ENCODE data around the gene AIF1. TPM values are rescaled to one million over a fixed set of nuclear protein-coding genes. Genes with fewer than 3 reads are reported as not detected.

The AIF1 gene
- not detected in 2 replicates for total RNA-seq

DNA sequence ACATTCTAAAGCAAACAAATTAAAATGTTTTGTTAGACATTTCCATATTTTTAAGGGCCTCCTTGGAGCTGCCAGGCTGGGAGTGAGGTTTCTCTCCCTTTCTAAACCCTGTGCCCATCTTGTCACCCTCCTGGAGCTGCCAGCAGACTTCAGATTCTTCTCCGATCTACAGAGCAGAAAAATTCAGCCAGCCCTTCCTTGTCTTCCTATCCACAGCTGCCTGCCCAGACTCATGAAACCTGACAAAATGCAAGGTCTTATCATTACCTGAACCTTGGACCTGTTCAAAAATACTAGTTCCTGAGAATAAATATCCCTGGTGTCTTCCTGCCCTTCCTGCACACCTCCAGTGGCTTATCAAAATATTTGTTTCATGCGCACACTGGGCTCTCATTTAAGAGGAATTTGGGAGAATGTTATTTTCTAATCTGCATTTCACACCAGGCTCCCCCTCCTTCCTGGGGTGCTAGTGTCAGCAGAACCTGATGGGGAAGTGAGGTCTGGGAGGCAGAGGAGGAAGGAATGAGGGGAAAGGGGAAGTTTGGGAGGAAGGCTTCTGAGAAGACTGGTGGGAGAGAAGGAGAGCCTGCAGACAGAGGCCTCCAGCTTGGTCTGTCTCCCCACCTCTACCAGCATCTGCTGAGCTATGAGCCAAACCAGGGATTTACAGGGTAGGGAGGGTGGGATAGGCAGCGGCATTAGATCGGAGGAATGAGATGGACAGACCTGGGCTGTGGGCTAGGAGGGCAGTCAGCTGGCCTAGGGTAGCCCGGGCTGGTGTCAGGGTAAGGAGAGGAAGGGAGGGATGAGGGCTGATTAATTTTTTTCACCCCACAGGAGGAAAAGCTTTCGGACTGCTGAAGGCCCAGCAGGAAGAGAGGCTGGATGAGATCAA lies at the start of gene AIF1:
Gene AIF1 (plus strand): TSS at position 551 of the 895 bp plus-strand sequence. CDS start 96 bp downstream, at position 647.

GRCh38 chr6:31572041-31572911 lies 42.8 kb upstream of the AIF1 start, which contains the start of gene LTA:
TSS of gene LTA (plus strand) at chr6:31572289. CDS start at chr6:31572743, 454 bp downstream.

DNA sequence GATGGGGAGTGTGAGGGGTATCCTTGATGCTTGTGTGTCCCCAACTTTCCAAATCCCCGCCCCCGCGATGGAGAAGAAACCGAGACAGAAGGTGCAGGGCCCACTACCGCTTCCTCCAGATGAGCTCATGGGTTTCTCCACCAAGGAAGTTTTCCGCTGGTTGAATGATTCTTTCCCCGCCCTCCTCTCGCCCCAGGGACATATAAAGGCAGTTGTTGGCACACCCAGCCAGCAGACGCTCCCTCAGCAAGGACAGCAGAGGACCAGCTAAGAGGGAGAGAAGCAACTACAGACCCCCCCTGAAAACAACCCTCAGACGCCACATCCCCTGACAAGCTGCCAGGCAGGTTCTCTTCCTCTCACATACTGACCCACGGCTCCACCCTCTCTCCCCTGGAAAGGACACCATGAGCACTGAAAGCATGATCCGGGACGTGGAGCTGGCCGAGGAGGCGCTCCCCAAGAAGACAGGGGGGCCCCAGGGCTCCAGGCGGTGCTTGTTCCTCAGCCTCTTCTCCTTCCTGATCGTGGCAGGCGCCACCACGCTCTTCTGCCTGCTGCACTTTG lies 39.6 kb upstream of the AIF1 start, which contains the start of gene TNF:
Gene TNF (plus strand): TSS at position 231 of the 567 bp plus-strand sequence. CDS start 177 bp downstream, at position 408.

DNA sequence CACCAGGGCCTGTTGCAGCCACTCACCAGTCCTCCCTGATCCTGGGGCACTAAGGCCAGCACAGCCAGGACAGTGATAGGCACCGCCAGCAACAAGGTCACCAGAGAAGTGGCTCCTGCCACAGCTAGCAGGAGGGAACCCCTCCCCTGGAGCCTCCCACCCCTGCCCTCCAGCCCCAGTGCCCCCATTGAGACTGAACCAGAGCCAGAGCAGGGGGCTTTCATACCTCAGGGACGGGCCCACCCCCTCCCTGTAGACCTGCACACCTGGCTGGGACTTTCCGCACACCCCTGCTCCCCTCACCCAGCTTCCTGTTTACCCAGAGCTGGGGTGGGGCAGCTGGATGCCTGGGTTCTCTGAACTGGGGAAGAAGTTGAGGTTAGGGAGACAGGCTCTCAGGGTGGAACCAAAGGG lies 32.8 kb upstream of the AIF1 start, which contains the start of gene LTB:
Gene LTB (minus strand): TSS at position 195 of the 414 bp plus-strand sequence. CDS start 7 bp downstream, at position 188.

GRCh38 chr6:31586008-31586407 lies 29.0 kb upstream of the AIF1 start, which contains the start of gene LST1:
TSS of gene LST1 (plus strand) at chr6:31586277. CDS start at chr6:31587300, 1,023 bp downstream.

DNA sequence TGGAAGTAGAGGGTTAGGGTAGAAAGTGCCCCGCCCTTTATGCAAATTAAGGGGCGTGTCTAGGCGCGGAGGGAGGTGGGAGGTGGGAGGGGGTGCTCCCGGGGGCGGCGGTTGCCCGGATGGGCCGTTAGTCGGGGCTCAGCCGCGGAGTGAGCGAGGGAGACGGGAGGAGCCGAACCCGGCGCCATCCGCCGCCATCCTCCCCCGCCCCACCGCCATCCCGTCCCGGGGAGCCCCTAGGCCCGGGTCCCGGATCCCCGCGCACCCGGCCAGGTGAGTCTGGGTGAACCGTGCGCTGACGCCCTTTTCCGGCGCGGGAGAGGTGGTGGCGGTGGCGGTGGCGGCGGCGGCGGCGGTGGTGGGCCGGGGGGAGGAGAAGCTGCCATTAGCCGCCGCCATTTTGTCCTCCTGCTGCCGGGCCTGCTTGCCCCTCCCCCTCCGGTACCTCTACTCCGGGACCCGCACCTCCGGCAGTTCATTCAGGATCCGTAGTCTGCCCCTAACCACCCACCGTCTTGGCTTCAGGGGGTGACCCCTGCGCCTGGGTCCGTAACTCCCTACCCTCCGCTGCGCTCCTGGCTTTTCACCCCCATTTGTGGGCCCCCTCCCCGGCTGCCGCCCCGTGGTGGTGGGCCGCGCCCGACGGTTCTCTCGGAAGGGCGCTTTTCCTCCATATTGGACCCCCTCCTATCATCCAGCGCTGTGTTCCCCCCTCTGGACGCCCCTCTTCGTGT lies 5.7 kb downstream of the AIF1 start, which contains the start of gene PRRC2A:
Gene PRRC2A (plus strand): TSS at position 130 of the 734 bp plus-strand sequence. CDS start 2,075 bp downstream, outside the sequence.

DNA sequence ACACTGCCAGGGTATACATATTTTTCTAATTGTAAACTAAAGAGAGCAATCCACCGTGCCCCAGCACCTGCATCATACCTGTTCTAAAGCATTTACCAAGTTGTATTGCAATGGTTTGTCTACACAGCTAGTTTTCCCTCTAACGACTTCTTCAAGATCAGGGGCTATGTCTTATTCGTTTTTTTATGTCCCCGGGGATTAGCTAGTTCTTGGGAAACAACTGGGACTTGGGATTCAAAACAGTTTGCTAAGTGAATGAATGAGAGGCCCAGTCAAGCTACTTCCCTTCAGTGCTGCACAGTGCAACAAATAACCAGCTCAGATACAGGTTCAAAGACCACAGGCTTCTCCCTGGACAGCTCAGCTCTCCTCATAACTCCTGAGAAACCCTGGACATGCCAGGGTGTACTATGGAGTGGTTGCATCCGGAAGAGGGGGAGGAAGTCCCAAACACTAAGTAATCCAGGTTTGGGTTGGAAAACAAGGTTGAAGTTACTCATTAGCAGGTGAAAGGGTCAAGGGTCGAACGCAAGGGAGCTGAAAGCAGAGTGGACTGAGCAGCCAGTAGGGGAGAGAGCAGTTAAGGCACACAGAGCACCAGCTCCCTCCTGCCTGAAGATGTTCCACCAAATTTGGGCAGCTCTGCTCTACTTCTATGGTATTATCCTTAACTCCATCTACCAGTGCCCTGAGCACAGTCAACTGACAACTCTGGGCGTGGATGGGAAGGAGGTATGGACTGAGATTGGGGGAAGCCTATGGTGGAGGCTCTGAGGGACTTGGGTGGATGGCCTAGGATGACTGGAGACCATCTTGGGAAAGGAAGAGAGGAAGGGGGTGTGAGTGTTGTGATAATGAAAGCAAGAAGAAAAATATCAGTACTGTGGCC lies 40.6 kb downstream of the AIF1 start, which contains the start of gene APOM:
Gene APOM (plus strand): TSS at position 546 of the 889 bp plus-strand sequence. CDS start 73 bp downstream, at position 619.

DNA sequence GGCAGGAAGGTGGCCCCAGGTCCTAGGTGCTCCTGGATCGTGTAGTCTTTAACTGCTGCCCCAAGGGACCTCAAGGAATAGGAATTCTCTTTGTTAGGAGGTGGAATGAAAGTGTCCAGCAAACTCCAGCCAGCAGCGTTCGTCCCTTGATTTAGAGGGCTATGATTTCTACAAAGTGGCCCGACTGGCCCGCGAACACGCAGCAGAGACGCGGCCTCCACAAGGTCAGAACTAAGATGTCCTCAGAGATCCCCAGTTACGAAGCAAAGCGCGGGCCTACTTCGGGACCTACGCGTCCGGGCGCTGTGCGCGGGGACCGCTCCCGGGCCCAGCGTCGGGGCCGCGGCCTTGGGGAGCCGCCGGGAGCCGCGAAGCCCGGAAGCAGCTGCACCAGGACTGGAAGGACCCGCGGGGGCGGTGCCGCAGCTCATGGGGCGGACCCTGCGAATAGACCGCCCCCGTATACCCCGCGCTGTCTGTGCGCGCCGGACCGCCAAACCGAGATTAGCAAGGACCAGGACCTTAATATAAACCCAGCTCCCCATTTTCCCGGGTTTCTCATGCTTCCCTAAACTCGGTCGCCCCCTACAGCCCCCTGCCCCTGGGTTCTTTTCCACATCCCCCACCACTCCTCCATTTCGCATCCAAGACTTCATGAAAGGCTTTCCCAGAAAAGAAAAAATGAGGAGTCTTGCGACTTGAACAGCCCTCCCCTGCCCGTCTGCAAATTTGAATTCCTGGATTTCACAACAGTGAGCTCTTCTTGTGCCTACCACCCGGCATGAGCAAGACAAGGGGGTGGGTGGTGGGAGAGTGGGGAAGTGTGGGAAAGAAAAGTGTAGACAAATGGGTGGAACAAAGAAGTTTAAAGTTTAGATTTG lies 45.6 kb downstream of the AIF1 start, which contains the start of gene C6orf47:
Gene C6orf47 (minus strand): TSS at position 398 of the 881 bp plus-strand sequence. CDS start 831 bp downstream, outside the sequence.

GRCh38 chr6:31664790-31665500 lies 49.9 kb downstream of the AIF1 start, which contains the start of gene GPANK1:
TSS of gene GPANK1 (minus strand) at chr6:31664997. CDS start at chr6:31664478, 519 bp downstream.

DNA sequence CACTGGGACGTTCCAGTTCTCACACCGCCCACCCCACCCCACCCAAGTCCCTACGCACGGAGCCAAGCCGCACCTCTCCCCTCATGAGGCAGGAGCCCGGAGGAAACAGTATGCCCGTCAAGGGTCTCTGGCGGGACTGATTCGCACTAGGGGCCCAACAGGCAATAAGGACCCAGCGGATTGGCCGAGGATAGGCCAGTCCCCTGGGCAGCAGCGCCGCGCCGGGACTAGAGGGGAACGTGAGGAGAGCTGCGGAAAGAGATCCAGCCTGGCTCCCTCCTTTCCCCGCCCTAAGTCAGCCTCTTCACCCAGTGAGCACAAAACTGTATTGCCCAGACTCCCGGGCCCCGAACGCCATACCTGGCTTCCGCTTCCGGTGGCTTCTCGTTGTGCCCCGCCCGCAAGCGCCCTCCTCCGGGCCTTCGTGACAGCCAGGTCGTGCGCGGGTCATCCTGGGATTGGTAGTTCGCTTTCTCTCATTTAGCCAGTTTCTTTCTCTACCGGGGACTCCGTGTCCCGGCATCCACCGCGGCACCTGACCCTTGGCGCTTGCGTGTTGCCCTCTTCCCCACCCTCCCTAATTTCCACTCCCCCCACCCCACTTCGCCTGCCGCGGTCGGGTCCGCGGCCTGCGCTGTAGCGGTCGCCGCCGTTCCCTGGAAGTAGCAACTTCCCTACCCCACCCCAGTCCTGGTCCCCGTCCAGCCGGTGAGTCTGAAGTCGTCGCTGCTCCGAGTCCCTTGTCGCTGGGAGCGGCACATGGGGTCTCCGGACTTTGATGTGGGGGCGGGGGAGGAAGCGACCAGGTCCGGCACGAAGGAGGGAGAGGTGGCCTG lies 50.7 kb downstream of the AIF1 start, which contains the start of gene CSNK2B:
Gene CSNK2B (plus strand): TSS at position 580 of the 836 bp plus-strand sequence. CDS start 752 bp downstream, outside the sequence.

Small RNA genes lying within 50 kb of the gene (small RNA-seq; reads per million reads assigned to genes)
- gene MIR6832 (0.14 reads per million), gene RF00019 (not detected), gene SNORA38 (122 reads per million, percentile 99 among the genes with 10 or more reads in this experiment), gene UQCRHP1 (not detected)

Other genes with a start within 250 kb of the AIF1 start
- 27.6 and 37.5 TPM in 2 replicates for gene MICA, start 211.6 kb upstream of the AIF1 start, total RNA-seq
- gene MICB, start 117.1 kb upstream of the AIF1 start, total RNA-seq: 10.7 and 11.1 TPM in 2 replicates
- gene MCCD1, start 86.3 kb upstream of the AIF1 start, total RNA-seq: not detected in 2 replicates
- 448 and 514 TPM in 2 replicates for gene DDX39B, start 73.2 kb upstream of the AIF1 start, total RNA-seq
- 1.8 TPM in 2 replicates for gene ATP6V1G2, start 68.6 kb upstream of the AIF1 start, total RNA-seq
- 22.3 and 29.0 TPM in 2 replicates for gene NFKBIL1, start 67.6 kb upstream of the AIF1 start, total RNA-seq
- not detected in 2 replicates for gene LTA, start 42.9 kb upstream of the AIF1 start, total RNA-seq
- not detected in 2 replicates for gene TNF, start 39.7 kb upstream of the AIF1 start, total RNA-seq
- gene LTB, start 32.8 kb upstream of the AIF1 start, total RNA-seq: not detected in 2 replicates
- gene LST1, start 29.0 kb upstream of the AIF1 start, total RNA-seq: not detected in 2 replicates
- gene NCR3, start 22.2 kb upstream of the AIF1 start, total RNA-seq: not detected in 2 replicates
- gene PRRC2A, start 5.5 kb downstream of the AIF1 start, total RNA-seq: 54.7 and 90.9 TPM in 2 replicates
- gene BAG6, start 37.4 kb downstream of the AIF1 start, total RNA-seq: 145 and 182 TPM in 2 replicates
- 0.59 and 1.1 TPM in 2 replicates for gene APOM, start 40.7 kb downstream of the AIF1 start, total RNA-seq
- gene C6orf47, start 45.5 kb downstream of the AIF1 start, total RNA-seq: 12.5 and 15.8 TPM in 2 replicates
- 24.3 and 26.4 TPM in 2 replicates for gene GPANK1, start 49.8 kb downstream of the AIF1 start, total RNA-seq
- gene CSNK2B, start 50.8 kb downstream of the AIF1 start, total RNA-seq: 130 and 189 TPM in 2 replicates
- gene LY6G5B, start 54.7 kb downstream of the AIF1 start, total RNA-seq: 3.3 and 4.3 TPM in 2 replicates
- gene LY6G5C, start 65.8 kb downstream of the AIF1 start, total RNA-seq: 0.37 and 0.39 TPM in 2 replicates
- gene ABHD16A, start 88.1 kb downstream of the AIF1 start, total RNA-seq: 29.4 and 34.0 TPM in 2 replicates
- gene LY6G6F, start 91.6 kb downstream of the AIF1 start, total RNA-seq: not detected in 2 replicates
- gene LY6G6D, start 100.1 kb downstream of the AIF1 start, total RNA-seq: not detected in 2 replicates
- not detected in 2 replicates for gene LY6G6C, start 106.5 kb downstream of the AIF1 start, total RNA-seq
- not detected in 2 replicates for gene MPIG6B, start 108.1 kb downstream of the AIF1 start, total RNA-seq
- gene DDAH2, start 114.1 kb downstream of the AIF1 start, total RNA-seq: 22.7 and 32.0 TPM in 2 replicates
- gene CLIC1, start 121.3 kb downstream of the AIF1 start, total RNA-seq: 927 and 1,210 TPM in 2 replicates
- 16.9 and 29.1 TPM in 2 replicates for gene MSH5, start 124.8 kb downstream of the AIF1 start, total RNA-seq
- 0.59 and 1.1 TPM in 2 replicates for gene SAPCD1, start 147.4 kb downstream of the AIF1 start, total RNA-seq
- under 0.01 and 0.98 TPM in 2 replicates for gene VWA7, start 162.1 kb downstream of the AIF1 start, total RNA-seq
- gene VARS1, start 180.5 kb downstream of the AIF1 start, total RNA-seq: 88.6 and 117 TPM in 2 replicates
- gene LSM2, start 191.7 kb downstream of the AIF1 start, total RNA-seq: 37.1 and 48.9 TPM in 2 replicates
- gene HSPA1L, start 200.0 kb downstream of the AIF1 start, total RNA-seq: 0.37 and 0.39 TPM in 2 replicates
- gene HSPA1A, start 200.3 kb downstream of the AIF1 start, total RNA-seq: 35.6 and 53.8 TPM in 2 replicates
- 77.8 and 79.0 TPM in 2 replicates for gene HSPA1B, start 212.5 kb downstream of the AIF1 start, total RNA-seq
- gene NEU1, start 247.6 kb downstream of the AIF1 start, total RNA-seq: 55.9 and 56.1 TPM in 2 replicates

Measured in subcutaneous preadipocyte (primary cell).